ENCODE measurements around the gene ZNF10.

Gene ZNF10

DNA sequence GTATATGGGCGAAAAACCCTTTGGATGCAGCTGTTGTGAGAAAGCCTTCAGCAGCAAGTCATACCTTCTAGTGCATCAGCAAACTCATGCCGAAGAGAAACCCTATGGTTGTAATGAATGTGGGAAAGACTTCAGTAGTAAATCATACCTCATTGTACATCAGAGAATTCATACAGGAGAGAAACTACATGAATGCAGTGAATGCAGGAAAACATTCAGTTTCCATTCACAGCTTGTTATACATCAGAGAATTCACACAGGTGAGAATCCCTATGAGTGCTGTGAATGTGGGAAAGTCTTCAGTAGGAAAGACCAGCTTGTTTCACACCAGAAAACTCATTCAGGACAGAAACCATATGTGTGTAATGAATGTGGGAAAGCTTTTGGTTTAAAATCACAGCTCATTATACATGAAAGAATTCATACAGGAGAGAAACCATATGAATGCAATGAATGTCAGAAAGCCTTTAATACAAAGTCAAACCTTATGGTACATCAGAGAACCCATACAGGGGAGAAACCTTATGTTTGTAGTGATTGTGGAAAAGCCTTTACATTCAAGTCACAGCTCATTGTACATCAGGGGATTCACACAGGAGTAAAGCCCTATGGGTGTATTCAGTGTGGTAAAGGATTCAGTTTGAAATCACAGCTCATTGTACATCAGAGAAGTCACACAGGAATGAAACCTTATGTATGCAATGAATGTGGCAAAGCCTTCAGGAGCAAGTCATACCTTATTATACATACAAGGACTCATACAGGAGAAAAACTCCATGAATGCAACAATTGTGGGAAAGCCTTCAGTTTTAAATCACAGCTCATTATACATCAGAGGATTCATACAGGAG, 72.3 kb downstream of the ZNF10 start:
- no peaks in the 10 kb centered on the region for H3K27me3 ChIP-seq (ENCODE audit: insufficient read depth, low read depth, severe bottlenecking)
- peaks cover 46% of the 10 kb centered on the region for H3K36me3 ChIP-seq
- H3K4me3 ChIP-seq (ENCODE audit: low read depth, low read length) = no peak overlapping the region
- no peak overlapping the region for H3K27ac ChIP-seq
- H3K9me3 ChIP-seq (ENCODE audit: severe bottlenecking) = peaks cover 65% of the 10 kb centered on the region
- TF ChIP-seq, protein P1, sequence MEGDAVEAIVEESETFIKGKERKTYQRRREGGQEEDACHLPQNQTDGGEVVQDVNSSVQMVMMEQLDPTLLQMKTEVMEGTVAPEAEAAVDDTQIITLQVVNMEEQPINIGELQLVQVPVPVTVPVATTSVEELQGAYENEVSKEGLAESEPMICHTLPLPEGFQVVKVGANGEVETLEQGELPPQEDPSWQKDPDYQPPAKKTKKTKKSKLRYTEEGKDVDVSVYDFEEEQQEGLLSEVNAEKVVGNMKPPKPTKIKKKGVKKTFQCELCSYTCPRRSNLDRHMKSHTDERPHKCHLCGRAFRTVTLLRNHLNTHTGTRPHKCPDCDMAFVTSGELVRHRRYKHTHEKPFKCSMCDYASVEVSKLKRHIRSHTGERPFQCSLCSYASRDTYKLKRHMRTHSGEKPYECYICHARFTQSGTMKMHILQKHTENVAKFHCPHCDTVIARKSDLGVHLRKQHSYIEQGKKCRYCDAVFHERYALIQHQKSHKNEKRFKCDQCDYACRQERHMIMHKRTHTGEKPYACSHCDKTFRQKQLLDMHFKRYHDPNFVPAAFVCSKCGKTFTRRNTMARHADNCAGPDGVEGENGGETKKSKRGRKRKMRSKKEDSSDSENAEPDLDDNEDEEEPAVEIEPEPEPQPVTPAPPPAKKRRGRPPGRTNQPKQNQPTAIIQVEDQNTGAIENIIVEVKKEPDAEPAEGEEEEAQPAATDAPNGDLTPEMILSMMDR (IDR thresholded peaks at IDR 0.05; ENCODE audit: low read depth, low read length) = no peak
- no peak for DNase-seq

DNA sequence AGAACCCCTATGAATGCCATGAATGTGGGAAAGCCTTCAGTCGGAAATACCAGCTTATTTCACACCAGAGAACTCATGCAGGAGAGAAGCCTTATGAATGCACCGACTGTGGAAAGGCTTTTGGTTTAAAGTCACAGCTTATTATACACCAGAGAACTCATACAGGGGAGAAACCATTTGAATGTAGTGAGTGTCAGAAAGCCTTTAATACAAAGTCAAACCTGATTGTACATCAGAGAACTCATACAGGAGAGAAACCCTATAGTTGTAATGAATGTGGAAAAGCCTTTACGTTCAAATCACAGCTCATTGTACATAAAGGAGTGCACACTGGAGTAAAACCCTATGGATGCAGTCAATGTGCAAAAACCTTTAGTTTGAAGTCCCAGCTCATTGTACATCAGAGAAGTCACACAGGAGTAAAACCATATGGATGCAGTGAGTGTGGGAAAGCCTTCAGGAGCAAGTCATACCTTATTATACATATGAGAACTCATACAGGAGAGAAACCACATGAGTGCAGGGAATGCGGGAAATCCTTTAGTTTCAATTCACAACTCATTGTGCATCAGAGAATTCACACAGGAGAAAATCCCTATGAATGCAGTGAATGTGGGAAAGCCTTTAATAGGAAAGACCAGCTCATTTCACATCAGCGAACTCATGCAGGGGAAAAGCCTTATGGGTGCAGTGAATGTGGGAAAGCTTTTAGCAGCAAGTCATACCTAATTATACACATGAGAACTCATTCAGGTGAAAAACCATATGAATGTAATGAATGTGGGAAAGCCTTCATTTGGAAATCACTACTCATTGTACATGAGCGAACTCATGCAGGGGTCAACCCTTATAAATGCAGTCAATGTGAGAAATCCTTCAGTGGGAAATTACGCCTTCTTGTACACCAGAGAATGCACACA, 73.2 kb downstream of the ZNF10 start:
- no peak overlapping the region for H3K27ac ChIP-seq
- DNase-seq = no peak
- TF ChIP-seq, protein P1 (IDR thresholded peaks at IDR 0.05; ENCODE audit: low read depth, low read length) = no peak
- no peak overlapping the region for H3K4me3 ChIP-seq (ENCODE audit: low read depth, low read length)
- H3K36me3 ChIP-seq = peaks cover 46% of the 10 kb centered on the region
- peaks cover 65% of the 10 kb centered on the region for H3K9me3 ChIP-seq (ENCODE audit: severe bottlenecking)
- H3K27me3 ChIP-seq (ENCODE audit: insufficient read depth, low read depth, severe bottlenecking) = no peaks in the 10 kb centered on the region

DNA sequence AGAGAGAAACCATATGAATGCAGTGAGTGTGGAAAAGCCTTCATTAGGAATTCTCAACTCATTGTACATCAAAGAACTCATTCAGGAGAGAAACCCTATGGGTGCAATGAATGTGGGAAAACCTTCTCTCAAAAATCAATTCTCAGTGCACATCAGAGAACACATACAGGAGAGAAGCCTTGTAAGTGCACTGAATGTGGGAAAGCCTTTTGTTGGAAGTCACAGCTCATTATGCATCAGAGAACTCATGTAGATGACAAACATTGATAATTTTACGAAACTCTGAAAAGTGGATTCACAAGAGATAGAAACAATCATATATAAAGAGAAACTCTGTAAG, 73.8 kb downstream of the ZNF10 start:
- H3K27me3 ChIP-seq (ENCODE audit: insufficient read depth, low read depth, severe bottlenecking) = no peaks in the 10 kb centered on the region
- DNase-seq = no peak
- peaks cover 65% of the 10 kb centered on the region for H3K9me3 ChIP-seq (ENCODE audit: severe bottlenecking)
- H3K36me3 ChIP-seq = peaks cover 46% of the 10 kb centered on the region
- no peak overlapping the region for H3K4me3 ChIP-seq (ENCODE audit: low read depth, low read length)
- H3K27ac ChIP-seq = no peak overlapping the region
- TF ChIP-seq, protein P1 (IDR thresholded peaks at IDR 0.05; ENCODE audit: low read depth, low read length) = no peak

DNA sequence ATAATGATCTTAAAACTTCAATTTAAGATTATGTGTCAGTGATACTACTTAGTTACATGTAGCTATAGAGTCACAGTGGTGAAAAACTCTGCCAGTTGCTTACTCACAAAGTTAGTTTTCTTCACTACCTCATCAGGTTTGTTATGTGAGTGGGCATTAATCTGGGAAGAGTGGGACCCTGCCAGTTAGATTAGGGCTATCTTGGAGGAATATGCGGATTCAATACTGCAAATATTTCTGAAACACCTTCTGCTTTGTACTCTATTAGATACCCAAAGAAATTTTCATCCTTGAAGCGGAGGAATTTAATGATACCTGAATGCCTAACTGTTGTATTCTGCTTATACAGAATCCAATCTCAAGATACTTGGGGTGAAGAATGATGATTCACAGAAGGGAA, 76.0 kb downstream of the ZNF10 start:
- Histone ChIP-seq H3K36me3 (peaks cover 33% of the 10 kb centered on the region), H3K4me3 (ENCODE audit: low read depth, low read length) (no peak overlapping the region), H3K27me3 (ENCODE audit: insufficient read depth, low read depth, severe bottlenecking) (no peaks in the 10 kb centered on the region), H3K27ac (no peak overlapping the region), H3K9me3 (ENCODE audit: severe bottlenecking) (peaks cover 57% of the 10 kb centered on the region)
- no peak for DNase-seq
- TF ChIP-seq, protein P1 (IDR thresholded peaks at IDR 0.05; ENCODE audit: low read depth, low read length) = no peak
